Iris pigment epithelial cell (primary cell): ENCODE data around the gene POLR3K.
A peak's percentile ranks its signal among the peaks of the same experiment; 100 is the strongest.

Source experiments
- DNase-seq: peaks from one replicate; pipeline ENCODE4 v3.0.0-alpha.2; 2011; ENCODE audit warnings: low read depth

Gene POLR3K

DNA sequence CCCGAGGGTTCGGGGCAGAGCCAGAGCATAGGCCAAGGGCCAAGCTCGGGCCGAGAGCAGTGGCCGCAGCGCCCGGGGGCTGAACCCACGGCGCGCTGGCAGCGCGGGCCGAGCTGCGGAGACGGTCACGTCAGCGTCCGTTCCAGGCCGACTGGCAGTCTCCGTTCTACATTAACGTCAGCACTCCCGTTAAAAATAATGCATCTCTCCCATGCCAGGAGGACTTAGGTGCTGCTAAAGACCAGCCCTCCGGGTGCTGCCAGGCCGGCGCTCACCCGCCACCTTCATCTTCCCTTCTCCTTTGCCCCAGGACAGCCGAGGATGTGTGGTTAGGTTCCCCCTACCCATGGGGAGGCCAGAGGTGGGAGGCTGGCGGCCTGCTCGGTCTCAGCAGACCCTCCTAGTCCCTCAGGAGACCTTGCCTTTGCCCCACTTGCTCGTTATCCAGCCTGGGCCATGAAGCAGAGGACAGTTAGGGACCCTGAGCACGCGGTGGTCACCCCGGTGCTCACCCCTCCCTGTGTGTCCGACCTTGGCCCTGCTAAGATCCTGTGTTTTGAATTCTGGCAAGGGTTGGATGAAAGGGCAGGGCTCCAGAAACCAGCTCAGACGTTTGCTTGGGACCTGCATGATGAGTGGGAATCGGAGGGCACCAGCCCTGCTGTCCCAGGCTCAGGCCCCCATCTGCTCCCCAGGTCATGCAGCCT lies 25.2 kb upstream of the POLR3K start:
- DNase-seq: peak; percentile 75

DNA sequence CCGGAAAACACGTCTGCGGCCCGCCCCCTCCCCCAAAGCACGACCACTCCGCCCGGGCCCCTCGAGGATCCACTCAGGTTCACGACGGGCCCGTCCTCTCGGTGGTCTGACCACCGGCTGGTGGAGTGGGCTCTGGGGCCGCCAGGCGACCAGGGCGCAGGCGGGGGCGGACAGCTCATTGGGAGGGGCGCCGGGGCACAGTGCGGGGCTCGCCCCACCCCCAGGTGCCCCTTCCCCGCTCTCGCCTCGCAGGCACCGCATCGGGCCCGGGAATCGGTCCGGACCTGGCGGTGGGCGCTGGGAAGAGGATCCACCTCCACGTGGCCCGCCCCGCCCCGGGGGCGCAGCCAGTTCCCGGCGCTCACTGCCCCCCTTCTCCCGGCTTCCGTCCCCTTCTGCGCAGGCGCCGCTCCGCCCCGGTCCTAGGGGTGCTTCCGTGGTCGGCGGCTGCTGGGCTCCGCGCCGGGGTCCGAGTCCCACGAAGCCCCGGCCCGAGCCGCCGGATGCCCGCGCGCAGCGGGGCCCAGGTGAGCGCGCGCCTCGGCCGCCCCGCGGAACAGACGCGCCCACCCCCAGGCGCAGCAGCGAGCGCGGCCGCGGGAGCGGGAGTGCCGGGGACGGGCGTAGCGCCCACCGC lies 24.5 kb upstream of the POLR3K start, which contains the start of gene MPG:
TSS of gene MPG (plus strand) at position 419 of the 637 bp plus-strand sequence. CDS start at position 504, 85 bp downstream.
- peak; percentile 76 for DNase-seq

DNA sequence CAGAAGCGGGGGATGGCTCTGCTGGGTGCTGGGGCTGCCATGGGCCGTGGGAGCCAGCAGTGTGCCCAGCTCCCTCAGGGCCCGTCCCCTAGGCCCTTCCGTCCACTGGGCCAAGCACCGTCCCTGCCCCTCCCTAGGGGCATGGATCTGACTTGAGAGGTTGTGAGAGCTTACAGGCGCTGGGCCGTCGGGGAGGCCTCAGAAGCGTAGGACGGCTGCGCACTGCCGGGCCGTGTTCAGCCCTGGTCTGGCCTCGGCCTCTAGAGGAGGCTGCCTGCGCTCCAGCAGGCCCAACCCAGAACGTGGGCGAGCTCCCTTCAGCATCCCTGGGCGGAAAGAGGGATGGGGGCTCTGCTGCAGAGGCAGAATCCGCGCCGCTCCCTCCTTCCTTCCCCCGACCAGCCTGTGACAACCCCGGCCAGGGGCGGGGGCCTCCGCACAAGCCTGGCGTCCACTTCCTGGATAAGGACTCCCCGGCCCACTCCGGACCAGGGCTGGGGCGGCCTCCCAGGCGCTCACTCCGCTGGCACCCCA lies 23.9 kb upstream of the POLR3K start:
- DNase-seq: peak; percentile 87

DNA sequence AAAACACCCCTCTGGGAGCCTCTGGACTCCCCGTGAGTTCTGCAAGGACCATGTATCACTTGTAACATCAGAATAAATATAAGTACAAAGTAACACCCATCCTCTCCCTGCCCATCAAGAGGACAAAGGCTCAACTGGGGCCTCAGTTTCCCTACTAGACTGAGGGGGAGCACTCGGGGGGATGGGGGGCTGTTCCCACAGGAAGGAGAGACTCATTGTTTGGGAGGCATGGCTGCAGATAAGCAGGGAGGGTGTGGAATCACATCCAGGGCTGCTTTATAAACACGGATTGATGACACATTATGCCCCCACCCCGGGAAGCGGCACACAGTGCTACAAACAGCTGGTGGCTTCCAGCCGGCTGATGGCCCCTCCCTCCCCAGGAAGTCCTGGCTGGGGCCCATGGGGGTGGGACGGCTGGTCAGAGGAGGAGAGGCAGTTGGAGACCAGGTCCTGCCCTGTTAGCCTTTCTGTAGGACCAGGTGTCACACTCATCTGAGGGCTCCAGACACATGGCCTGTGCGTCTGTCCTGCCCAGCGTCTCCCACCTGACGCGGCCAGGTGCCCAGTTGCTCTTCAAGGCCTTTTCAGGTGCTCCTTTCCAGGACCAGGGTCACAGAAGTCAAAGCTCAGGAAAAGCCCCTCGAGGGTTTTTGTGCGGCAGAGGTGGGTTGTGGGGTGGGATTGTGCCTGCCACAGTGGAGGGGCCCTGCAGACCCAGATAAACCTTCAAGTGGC lies 23.3 kb upstream of the POLR3K start:
- DNase-seq: peak; percentile 77

DNA sequence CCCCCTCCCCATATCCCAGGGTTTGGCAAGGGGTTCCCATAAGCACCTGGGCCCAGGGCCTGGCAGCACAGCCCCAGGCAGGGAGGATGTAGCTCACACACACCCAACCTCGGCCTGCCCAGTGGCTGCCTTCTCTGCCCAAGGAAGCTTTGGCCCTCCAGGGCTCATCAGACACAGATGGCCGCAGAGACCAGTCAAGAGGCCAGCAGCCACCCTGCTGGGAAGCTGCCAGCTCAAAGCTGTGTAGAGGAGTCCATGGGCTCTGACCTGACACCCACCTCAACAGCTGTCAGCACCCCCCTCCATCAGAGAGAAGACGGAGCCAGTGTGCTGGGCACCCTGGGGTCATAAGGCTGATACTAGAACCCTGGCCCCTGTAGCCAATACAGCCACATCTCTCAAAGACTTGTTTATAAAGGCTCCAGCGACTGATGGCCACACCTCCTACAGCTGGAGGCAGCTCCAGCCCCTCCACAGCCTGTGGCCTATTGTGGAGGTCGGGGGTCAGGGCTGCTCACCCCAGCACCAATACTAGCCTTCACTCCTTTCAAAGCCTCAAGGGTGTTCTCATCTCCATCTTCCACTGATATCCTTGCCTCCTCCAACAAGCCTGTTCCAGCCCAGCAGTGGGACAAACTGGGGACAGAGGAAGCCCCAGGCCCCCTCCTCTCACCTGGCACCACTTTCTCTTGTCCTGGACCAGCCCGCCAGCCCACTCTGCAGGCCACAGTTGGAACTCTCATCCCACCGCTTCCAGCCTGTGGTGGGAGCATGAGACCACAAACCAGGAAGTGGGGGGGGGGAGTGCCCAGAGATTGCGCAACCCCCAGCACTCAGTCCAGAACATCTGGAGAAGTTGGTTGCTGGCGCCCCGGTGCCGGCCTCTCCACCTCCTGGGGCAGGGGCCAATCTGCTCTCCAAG lies 22.4 kb upstream of the POLR3K start:
- DNase-seq: peak; percentile 74

DNA sequence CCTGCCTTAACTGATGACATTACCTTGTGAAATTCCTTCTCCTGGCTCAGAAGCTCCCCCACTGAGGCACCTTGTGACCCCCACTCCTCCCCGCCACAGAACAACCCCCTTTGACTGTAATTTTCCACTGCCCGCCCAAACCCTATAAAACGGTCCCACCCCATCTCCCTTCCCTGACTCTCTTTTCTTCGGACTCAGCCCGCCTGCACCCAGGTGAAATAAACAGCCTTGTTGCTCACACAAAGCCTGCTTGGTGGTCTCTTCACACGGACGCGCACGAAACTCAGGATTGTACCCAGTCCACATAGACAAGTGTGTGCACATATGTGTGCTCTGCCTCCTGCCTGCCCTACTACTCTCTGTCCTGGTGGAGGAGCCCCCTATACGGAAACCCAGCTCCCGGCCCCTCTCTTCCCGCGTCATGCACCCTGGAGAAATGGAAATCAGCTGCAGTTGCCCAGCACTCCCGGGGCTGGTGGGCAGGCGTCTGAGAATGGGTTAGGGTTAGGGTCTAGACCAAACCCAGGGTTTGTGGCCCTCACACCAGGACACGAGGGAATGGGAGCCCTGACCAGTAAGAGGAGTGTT lies 21.4 kb upstream of the POLR3K start:
- no peak for DNase-seq

DNA sequence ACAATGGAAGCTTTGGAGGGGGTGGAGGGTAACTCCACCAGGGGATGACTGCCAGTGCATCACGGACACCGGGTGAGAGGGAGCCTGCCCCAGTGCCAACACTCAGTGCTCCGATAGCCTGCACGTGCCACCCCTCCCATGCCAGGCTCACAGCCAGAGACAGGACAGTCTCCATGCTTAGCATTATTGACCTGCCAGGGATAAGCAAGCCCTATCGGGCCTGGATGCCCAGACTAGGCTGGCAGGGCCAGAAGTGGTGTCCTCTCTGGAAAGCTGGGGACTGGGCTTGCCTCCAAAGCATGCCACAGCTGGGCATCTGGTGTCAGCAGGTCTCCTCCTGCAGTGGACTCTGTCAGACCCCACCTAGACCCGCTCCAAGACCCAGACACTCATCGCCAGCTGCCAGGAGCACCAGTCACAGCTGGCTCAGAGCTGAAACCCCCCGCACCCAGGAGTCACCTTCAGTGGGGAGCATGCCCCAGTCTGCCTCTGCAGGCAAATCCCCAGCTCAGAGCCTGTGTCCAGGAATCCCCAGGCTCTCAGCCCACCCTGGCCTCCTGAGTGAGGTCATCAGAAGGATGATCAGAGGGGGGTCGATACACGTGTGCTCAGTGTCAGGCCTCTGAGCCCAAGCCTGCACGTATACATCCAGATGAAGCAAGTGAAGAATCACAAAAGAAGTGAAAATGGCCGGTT lies 20.8 kb upstream of the POLR3K start:
- no peak for DNase-seq

DNA sequence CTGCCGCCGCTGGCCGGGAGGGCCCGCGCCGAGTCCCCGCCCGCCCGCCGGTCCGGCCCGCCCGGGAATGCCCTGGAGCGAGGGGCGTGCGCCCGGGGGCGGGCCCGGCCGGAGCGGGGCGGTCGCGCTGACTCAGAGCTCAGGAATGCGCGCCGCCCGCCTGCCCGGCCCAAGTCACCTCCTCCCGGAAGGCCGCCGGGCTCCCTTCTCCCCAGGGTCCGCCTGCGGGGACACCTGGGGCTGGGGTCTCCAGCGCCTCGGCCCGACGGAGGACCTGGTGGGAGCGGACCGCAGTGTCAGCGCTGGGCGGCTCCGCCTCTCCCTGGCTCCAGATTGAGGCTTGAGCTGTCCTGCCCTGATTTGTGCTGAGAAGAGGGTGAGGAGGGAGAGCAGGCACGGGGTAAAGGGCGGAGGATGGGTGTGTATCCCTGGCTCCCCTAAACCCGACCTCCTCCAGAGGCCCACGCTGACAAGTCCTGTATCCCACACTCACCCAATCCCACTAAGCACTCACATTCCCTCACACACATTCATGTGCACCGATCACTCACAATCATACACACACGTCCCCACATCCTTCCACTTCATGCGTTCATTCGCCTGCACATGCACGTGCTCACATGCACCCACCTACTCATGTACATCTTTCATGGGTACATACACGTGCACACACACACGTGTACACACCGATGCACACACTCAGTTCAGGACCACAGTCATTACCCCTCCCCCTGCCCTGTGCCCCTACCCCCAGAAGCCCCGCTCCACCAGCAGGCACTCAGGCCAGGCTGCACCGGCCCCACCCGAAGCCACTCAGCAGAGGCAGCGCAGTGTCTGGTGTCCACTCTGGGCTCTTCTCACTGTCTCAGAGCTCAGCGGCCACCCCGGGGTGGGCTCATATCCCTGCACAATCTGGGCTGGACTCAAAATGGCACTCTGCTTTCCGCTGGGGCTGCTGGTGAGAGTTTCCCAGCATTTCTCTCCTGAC lies 19.4 kb upstream of the POLR3K start, which contains the start of gene RHBDF1:
TSS of gene RHBDF1 (minus strand) at position 71 of the 988 bp plus-strand sequence. CDS start 7,616 bp downstream, outside the sequence.
- DNase-seq: peak; percentile 60

DNA sequence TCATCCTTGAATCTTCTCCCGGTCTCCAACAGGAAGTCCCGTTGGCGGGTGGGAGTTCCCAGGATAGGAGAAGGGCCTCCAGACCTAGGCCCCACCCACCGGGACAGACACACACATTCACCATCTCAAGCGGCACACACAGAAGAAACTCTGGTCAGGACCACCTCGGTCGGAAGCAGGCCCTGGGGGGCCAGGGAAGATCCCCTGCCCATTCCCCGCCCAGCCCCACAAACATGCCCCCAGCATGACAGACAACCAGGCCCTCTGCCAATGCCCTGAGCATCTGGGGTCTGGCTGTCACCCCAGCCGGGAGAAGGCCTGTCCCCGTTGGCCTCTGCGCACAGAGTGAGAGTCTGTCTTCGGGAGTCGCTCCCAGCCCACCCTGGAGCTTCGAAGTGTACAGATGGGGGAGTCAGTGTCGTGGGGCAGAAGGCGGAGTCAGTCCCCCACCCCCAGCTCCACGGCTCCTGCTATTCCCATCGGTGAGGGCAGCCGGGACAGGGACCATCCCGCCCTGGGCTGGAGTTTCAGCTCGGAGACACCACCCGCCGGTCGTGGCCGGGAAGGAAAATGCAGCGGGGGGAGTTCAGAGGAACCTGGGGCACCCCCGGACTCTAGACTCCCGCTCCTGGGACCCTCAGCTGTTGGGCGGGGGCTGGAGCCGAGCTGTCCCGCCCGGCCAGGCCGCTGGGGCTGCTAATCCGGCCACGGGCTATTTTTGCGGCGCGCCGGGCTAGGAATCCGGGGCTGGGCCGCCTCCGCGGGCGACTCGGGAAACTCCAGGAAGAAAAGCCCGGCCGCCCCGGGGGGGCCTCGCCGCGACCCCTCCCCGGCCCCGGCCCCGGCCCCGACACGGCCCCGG lies 18.4 kb upstream of the POLR3K start:
- DNase-seq: peak; percentile 59

DNA sequence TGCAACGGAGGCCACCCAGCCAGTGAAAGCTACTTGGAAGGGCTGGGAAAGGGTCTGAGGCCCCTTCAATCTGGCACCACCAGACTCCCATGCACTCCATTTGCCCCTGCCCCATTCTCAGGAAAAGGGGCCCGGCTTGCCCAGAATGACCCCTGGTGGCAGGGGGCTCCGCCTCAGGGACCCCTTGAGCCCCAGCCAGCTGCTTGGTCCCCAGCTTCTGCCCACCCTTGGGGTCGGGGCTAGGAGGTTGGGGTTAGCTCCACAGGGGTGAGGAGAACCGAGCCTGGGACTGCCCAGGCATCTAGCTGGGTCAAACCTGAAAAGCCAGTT lies 17.8 kb upstream of the POLR3K start:
- no peak for DNase-seq

DNA sequence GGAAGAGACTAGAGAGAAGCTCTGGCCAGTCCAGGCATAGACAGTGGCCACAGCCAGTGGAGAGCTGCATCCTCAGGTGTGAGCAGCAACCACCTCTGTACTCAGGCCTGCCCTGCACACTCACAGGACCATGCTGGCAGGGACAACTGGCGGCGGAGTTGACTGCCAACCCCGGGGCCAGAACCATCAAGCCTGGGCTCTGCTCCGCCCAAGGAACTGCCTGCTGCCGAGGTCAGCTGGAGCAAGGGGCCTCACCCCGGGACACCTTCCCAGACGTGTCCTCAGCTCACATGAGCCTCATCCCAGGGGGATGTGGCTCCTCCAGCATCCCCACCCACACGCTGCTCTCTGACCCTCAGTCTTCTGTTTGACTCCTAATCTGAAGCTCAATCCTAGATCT lies 15.8 kb upstream of the POLR3K start:
- no peak for DNase-seq

DNA sequence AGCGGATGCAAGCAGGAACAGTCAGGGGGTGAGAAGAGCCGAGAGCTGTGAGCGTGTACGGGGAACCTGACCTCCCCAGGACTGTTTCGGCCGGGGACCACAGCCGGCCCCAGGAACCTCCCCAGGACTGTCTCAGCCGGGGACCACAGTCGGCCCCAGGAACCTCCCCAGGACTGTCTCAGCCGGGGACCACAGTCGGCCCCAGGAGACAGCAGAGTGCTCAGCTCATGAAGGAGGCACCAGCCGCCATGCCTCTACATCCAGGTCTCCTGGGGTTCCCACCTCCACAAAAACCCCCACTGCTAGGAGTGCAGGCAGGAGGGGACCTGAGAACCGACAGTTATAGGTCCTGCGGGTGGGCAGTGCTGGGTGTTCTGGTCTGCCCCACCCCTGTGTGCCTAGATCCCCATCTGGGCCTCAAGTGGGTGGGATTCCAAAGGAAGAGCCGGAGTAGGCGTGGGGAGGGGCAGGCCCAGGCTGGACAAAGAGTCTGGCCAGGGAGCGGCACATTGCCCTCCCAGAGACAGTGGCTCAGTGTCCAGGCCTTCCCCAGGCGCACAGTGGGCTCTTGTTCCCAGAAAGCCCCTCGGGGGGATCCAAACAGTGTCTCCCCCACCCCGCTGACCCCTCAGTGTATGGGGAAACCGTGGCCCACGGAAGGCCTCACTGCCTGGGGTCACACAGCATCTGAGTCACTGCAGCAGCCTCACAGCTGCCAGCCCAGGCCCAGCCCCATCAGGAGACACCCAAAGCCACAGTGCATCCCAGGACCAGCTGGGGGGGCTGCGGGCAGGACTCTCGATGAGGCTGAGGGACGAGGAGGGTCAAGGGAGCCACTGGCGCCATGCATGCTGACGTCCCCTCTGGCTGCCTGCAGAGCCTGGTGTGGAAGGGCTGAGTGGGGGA lies 14.7 kb upstream of the POLR3K start:
- DNase-seq: peak; percentile 33

DNA sequence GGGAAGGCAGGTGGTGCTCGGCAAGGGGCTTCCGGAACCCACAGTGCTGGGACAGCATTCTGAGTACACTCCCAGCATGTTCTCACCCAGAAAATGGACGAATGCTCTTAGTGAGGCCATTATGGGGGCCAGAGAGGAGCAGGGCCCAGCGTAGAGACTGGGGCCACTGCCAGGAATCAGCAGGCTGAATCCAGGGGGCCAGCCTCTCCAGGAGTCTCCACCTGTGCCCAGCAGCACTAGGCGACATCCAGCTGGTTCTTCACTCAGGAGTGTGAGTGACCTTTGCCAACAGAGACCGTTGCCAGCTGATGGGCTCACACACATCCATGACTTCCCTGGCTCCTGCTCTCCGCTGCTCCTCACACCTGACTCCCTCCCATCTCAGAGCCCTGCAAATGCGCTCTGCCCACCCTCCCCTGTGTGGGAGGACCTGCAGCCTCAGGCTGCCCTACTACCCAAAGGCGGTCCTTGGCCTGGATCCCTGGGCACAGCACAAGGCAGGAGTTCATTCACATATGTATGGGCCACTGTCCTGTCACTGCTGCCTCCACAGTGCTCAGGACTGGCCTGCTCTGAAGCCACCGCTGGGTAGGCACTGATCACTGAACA lies 13.9 kb upstream of the POLR3K start:
- no peak for DNase-seq

DNA sequence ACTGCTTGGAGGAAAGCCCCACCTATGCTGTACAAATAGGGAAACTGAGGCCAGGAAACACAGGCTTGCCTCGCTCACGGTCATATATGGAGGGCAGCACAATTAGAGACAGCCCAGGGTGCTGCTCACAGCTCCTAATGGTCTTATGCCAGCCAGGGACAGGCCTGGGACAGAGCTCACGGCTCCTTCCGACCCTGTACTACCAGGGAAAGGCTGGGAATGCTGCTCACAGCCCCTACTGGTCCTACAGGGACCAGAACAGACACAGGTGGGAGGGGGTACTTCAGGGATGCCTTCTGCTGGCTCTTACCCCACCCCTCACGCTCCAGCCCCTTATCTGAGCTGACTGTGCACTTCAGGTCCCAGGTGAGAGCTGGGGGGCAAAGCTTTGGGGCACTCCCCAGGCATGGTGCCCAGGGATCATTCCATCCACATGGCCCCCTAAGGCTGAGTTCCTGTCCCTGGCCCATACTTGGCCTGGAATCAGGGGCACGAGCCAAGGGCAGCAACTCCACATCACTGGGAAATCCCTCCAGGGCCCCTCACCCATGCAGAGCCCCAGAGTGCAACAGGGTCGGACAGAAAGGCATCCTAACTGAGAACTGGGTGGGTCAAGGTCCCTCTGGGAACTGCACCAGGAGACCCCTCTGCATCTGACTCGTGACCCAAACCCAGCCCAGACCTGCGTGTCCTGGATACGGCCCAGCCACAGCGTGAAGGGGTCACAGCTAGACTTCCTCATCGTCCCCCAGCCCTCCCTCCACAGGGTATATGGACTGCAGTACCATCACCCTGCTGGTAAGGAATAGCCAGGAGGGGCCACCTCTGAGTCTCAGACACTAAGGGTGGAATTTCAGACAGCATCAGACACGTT lies 13.1 kb upstream of the POLR3K start:
- no peak for DNase-seq

DNA sequence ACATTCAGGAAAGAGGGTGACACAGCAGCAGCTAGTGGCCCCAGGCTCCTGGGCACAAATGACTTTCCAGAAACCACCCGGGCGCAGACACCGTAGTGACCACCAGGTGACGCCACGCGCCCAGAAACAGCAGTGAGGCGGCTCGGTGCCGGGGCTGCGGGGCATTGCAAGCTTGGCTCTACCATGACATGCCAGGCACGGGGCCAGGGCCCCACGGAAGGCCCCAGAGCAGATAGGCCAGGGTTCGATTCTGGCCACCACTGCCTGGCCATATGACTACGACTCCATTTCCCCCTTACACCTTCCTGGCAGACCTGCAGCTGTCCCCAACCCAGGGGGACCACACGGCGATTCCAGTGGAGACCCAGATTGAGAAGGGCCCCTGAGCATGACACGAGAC lies 12.3 kb upstream of the POLR3K start:
- DNase-seq: peak; percentile 61

DNA sequence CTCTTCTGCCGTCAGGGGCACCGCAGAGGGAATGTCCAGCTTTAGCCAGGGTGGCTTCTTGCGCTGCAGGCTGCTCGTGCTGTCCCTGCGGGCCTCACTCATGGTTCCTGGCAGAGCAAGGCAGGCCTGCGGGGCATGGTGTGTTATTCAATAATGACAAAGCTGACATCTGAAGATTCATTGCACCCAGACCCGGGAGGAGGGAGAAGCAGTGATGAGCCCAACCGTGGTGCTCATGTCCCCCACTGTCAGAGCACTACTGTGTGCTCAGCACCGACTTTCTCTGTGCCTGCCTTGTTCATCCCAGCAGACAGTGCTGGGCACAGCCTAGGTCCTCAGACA lies 11.5 kb upstream of the POLR3K start:
- DNase-seq: no peak
